Amniotic stem cell (primary cell): ENCODE results near the gene DKKL1.

Experiments
- DNase-seq: peaks from one replicate; lab custom pipeline; 2025; lab: John Stamatoyannopoulos, UW

DKKL1 gene

GRCh38 chr19:49422407-49423070, 58.9 kb downstream of the DKKL1 start:
- no peak for DNase-seq

DNA sequence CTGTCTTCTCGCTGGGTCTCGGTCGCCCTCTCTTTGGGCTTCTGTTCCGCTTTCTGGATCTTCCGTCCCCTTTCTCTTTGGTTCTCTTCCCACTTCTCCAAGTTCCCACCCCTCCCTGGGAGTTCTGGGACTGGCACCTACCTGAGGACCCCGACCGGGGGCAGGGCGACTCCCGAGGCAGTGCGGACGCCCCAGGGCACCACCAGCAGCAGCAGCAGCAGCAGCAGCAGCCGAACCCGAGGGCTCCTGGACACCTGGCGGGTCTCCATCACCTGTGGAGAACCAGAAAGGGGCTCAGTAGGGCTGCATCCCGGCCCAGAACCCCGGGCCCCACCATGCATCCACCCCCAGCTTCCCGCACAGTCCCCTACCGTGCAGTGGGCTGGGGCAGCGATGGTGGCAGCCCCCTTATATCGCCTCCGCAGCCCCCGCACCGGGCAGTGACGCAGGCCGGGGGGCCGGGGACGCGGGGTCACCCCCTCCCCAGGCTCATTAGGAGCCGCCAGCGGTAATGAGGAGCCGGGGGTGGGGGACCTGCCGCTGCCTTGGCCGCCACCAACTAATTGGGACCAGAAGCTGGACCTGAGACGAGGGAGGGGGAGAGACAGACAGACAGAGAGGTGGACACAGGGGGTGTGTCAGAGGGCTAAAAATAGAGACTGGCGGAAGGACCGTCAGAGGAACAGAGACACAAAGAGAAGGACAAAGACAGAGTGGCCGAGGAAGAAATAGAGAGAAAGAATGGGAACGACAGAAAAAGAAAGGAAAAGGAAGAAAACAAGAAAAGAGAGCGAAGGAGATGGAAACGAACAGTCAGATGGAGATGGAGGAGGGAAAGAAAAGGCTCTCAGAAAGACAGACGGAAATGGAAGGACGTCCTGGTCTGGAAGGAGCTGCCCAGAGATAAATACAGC, 59.7 kb downstream of the DKKL1 start, which contains the start of gene PTH2:
TSS of gene PTH2 (minus strand) at position 371 of the 914 bp plus-strand sequence. CDS start at position 269, 102 bp downstream.
- no peak for DNase-seq

GRCh38 chr19:49423985-49424303, 60.3 kb downstream of the DKKL1 start:
- no peak for DNase-seq
